ENCODE data around the gene EIF2AK3.

The EIF2AK3 gene

DNA sequence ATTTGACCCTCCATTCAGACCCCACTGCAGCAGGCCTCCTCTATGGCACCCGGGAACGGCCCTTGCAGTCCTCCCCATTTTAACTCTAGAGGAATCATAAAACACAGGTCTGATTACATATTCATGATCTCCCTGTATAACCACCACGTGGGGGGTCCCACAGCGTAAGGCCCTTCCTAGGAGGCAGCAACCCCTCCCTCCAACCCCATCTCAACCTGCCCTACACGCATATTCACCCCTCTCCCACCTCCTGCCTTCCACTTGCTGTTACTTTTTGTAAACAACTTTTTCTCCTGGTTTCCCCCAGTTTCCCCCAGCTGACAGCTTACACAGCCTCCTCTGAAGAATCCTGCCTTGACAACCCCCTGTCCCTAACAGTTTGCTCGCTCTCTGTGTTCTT, 89.6 kb downstream of the EIF2AK3 start:
- DNase-seq, result no peak

DNA sequence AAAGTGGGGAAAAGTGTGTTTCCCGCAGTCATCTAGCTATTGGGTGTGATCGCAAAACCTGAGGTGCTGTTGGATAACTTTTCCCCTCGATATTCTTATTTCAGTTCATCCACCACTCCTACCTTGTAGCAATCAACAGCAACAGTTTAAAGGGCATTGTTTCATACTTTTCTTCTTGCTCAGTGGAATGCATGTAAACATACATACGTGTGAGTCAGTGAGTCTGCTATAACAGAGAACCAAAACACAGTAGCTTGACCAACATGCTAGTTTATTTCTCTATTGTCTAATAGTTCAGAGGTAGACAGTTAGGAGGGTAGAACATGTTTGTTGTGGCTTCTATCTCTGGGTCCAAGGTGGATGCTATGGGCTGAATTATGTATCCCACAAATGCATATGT, 97.2 kb downstream of the EIF2AK3 start:
- no peak for DNase-seq

DNA sequence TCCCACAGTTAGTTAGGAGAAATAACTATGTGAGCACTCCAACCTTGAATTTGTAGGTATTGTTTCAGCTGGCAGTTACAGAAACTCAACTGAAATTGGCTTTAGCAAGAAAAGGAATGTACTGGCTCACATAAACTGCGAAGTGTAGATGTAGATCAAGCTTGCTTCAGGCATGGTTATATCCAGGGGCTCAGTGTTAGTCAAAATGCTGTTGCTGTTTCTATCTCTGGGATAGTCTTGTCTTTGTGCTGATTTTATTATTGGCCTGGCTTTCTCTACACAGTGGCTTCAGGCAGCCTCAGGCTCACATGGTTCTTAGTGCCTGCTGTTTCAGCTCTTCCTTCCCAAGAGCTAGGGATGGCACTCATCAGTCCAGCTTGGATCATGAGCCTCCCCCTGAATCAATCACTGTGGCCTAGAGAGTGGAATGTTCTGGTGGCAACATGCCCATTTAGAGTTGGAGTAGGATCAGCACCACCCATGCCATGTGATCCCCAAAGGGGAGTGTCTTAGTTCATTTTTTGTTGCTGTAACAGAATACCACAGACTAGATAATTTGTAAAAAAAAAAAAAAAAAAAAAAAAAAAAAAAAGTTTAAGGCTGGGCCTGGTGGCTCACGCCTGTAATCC, 105.7 kb downstream of the EIF2AK3 start:
- DNase-seq, result no peak

DNA sequence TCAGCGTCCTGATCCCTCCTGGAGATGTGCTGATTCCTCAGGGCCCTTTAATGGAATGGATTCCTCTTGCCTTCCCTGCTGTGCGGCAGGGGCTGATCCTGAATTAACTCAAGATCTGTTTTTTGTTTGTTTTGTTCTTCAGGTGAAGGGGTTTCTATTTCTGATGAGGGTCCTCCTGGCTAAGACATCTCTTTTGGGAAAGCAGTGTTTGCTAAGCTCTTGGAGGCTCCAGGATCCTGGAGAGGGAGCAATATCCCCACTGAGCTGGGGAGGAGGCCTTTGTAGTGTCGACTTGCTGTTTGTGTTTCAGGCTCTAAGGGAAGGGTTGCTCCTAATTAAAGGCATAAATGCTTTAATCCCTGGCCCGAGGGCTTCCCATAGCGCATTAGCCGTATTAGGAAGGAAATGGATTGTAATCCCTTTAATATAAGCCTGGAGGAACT, 109.5 kb downstream of the EIF2AK3 start:
- no peak for DNase-seq

Measured in NCI-H2171 treated with DMSO at 0.1 percent for 48 hours (cell line).